IPS DF 19.7 (cell line): ENCODE measurements around the gene SLC25A15.
A peak's percentile ranks its signal among the peaks of the same experiment; 100 is the strongest.
"Not testable (repeated sequence)": the region's sequence is repeated elsewhere in the genome, so short reads cannot be mapped to it uniquely, and the experiment has no call there.

ENCODE experiments used
- DNase-seq: peaks from one replicate; pipeline ENCODE4 v3.0.0-alpha.2; 2013; ENCODE audit warnings: low read depth, low spot score

SLC25A15 gene

DNA sequence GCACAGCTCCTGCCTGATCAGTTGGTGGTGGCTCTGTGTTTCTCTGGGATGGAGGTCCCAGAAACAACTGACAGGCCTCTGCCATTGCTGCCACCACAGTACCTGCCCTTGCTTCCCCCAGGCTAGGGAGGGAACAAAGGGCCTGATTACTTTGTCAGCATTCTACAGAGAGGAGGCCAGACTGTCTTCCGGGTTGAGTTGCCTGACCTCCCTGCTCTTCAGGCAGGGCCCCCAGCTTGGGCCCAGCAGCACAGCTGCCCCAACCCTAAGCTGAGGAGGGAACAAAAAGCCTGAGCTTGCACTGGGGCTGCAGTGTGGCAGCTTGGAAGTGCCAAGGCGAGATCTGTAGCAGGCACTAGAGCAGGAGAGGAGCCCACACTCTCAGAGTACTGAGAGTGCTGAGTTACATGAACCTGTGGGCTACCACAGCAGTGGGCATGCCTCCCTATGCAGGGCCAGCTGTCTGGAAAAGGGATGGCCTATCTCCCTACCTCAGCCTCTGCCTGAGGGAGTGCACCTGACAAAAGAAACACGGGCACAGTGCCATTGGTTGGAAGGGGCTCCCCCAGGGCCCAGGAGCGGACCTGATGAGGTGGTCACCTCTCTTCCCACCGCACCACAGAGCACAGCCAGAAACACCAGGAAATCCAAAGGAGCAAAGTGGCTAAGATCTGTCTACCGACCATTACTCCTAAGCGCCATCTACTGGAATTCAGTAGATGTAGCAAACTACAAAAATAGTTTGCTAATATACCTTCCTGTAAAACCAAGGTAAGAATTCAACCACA lies 24.4 kb downstream of the SLC25A15 start:
- peak; percentile 15 for DNase-seq

DNA sequence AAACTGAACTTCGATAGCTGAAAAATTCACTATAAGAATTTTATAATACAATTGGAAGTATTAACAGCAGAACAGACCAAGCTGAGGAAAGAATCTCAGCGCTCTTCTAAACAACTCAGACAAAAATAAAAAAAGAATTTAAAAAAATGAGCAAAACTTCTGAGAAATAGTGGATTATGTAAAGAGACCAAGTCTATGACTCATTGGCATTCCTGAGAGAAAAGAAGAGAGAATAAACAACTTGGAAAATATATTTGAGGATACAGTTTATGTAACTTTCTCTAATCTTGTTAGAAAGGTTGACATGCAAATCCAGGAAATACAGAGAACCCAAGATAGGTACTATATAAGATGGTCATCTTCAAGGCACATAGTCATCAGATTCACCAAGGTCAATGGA lies 25.4 kb downstream of the SLC25A15 start:
- no peak for DNase-seq

DNA sequence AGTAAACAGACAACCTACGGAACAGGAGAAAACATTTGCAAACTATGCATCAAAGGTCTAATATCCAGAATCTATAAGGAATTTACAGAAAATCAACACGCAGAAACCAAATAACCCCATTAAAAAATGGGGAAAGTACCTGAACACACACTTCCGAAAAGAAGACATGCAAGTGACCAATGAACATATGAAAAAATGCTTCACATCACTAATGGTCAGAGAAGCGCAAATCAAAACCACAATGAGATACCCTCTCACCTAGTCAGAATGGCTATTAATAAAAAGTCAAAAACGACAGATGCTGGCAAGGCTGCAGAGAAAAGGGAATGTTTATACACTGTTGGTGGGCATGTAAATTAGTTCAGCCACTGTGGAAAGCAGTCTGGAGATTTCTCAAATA lies 29.5 kb downstream of the SLC25A15 start:
- DNase-seq: no peak

DNA sequence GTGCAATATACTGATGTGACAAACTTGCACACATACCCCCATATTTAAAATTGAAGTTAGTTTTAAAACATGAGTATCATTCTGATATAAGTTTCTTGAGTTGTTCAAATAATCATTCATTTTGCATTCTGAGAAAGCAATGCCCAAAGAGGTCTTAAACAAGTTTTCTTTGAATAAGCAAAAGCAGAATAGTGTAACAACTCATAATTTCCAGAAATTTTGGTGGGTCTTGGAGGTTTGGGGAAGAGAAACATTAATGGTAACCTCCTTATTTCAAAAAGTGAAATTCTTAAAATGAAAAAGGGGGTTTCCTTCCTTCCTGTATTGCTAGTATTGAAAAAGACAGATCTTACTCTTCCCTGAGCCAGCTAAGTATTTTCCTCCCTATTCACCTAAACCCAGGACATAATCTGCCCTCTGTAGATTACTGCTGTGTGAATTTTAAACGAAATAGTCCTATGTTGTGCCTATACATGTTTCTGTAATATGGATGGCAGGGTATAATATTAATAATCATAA lies 30.4 kb downstream of the SLC25A15 start:
- DNase-seq: no peak

DNA sequence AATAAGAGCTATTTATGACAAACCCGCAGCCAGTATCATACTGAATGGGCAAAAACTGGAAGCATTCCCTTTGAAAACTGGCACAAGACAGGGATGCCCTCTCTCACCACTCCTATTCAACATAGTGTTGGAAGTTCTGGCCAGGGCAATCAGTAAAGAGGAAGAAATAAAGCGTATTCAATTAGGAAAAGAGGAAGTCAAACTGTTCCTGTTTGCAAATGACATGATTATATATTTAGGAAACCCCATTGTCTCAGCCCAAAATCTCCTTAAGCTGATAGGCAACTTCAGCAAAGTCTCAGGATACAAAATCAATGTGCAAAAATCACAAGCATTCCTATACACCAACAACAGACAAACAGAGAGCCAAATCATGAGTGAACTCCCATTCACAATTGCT lies 50.3 kb downstream of the SLC25A15 start:
- DNase-seq: not testable (repeated sequence)

DNA sequence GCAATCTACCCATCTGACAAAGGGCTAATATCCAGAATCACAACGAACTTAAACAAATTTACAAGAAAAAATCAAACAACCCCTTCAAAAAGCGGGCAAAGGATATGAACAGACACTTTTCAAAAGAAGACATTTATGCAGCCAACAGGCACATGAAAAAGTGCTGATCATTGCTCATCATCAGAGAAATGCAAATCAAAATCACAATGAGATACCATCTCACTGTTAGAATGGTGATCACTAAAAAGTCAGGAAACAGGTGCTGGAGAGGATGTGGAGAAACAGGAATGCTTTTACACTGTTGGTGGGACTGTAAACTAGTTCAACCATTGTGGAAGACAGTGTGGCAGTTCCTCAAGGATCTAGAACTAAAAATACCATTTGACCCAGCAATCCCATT lies 51.5 kb downstream of the SLC25A15 start:
- not testable (repeated sequence) for DNase-seq
